ENCODE data around the gene KIZ.

The KIZ gene

GRCh38 chr20:21133404-21133803 is 7.5 kb downstream of the KIZ start:
- no peak for TF ChIP-seq CTCF (IDR thresholded peaks at IDR 0.05)

GRCh38 chr20:21133917-21134622 is 8.2 kb downstream of the KIZ start:
- no peak for TF ChIP-seq CTCF (IDR thresholded peaks at IDR 0.05)

GRCh38 chr20:21134883-21135493 is 9.1 kb downstream of the KIZ start:
- no peak for TF ChIP-seq CTCF (IDR thresholded peaks at IDR 0.05)

- TF ChIP-seq CTCF (IDR thresholded peaks at IDR 0.05) = no peak
Observed at GRCh38 chr20:21136015-21136732, 10.3 kb downstream of the KIZ start.

- no peak for TF ChIP-seq CTCF (IDR thresholded peaks at IDR 0.05)
Observed at GRCh38 chr20:21137078-21137477, 11.2 kb downstream of the KIZ start.

GRCh38 chr20:21139881-21140566 is 14.1 kb downstream of the KIZ start:
- TF ChIP-seq CTCF (IDR thresholded peaks at IDR 0.05) = no peak

- no peak for TF ChIP-seq CTCF (IDR thresholded peaks at IDR 0.05)
Observed at GRCh38 chr20:21141825-21142224, 15.9 kb downstream of the KIZ start.

Data from LNCAP (cell line).